Pancreas (tissue), 10 donors: ENCODE results near the gene ADAM22. TPM values are rescaled to one million over a fixed set of nuclear protein-coding genes. Genes with fewer than 3 reads are reported as not detected.

ENCODE experiments used
- ATAC-seq, 4 donors: fragments of 200-7000 bp; cut with Tn5 transposase; one replicate each; pipeline versions ENCODE4 v1.8.0 to v1.9.1; 2020; ENCODE audit warnings: mild to moderate bottlenecking in 4 of 4, moderate library complexity in 4 of 4
- DNase-seq, 6 donors: peaks; one replicate each; pipeline ENCODE4 v3.0.0-alpha.2; 2020
- FAIRE-seq: peaks from 2 replicates; lab custom pipeline; 2012; peaks lifted over from hg19 to GRCh38; lab: Jason Lieb, UNC
- H3K27ac ChIP-seq, 4 donors: fragments of 200-600 bp; sonication (generic); 1 replicate in 3 of 4; 2 replicates in 1 of 4; pipeline versions ENCODE4 v1.5.0 to v1.8.0; 2020
- H3K27me3 ChIP-seq, 4 donors: fragments of 200-600 bp; one replicate each; pipeline ENCODE4 v1.8.0; 2021
- H3K36me3 ChIP-seq, 3 donors: fragments of 200-600 bp; sonication (generic) in 1 of 3; one replicate each; pipeline versions ENCODE4 v1.5.0 to v1.8.0; 2020 to 2021
- H3K4me1 ChIP-seq, 3 donors: fragments of 200-600 bp; one replicate each; pipeline ENCODE4 v1.8.0; 2021
- H3K4me3 ChIP-seq, 4 donors: fragments of 200-600 bp; sonication (generic) in 2 of 4; one replicate each; pipeline versions ENCODE4 v1.5.0 to v1.8.0; 2020 to 2021
- H3K9me3 ChIP-seq, 4 donors: fragments of 200-600 bp; one replicate each; pipeline ENCODE4 v1.8.0; 2021
- CTCF ChIP-seq, 4 donors: fragments of 200-600 bp; sonication (generic) in 3 of 4; IDR thresholded peaks; one replicate each; pipeline versions ENCODE4 v1.5.0 to v1.8.0; 2021; ENCODE audit warnings: antibody characterized with exemption in 4 of 4
- WGBS, 2 donors: extraction: QIAGEN DNeasy Blood & Tissue Kit; methylation state at CpG; one replicate each; pipeline ENCODE4 v1.1.7; 2013; 5-methylcytosine and 5-hydroxymethylcytosine counted together
- intact Hi-C, 3 donors: fragments of 100-400 bp; cut with DNase I; formaldehyde crosslinking; loops; one replicate each; pipeline versions ENCODE4 v1.11.1 to v1.14.2; 2022
- polyA plus RNA-seq, 2 donors: library from polyadenylated mRNA; stranded (reverse); fragments of 200-250 nt; gene quantifications; one replicate each; pipeline ENCODE4 v1.2.3, GENCODE V29; 2013
- total RNA-seq, 6 donors: library from RNA; stranded (reverse); fragmentation: NEBNext Ultra II Directional in 4 of 6; extraction: Animal tissue kit (Norgen Biotek cat#: 25700) in 4 of 6; gene quantifications; one replicate each; pipeline versions ENCODE4 v1.2.1 to v1.2.4, GENCODE V29; 2021 to 2023
- donor health status: healthy with polysubstance abuse.
- donor health status: DM: no; HTN: no; CAD: no; lungs with moderate emphysema.
- donor health status: DM: no; HTN: no; CAD: no.
- donor health status: control.
- donor health status: control.
- donor health status: Bipolar disorder and iron deficiency.
- donor health status: DM: yes; HTN: yes; CAD: no.
- donor health status: DM: no; HTN: no; CAD: no.
- donor health status: DM: no; HTN: no; CAD: no.
- donor health status: DM: yes; HTN: yes; CAD: no.

ADAM22 gene
- total and polyA plus RNA-seq, 8 donors: 0.30 to 2.8 (median 0.93) TPM

- Histone ChIP-seq H3K36me3 (peaks cover 0 to 69% (median 49%) of the 10 kb centered on the region in 3 donors), H3K4me1 (no peaks in the 10 kb centered on the region), H3K27me3 (no peaks in the 10 kb centered on the region), H3K9me3 (no peaks in the 10 kb centered on the region), H3K4me3 (no peak overlapping the region), H3K27ac (no peak overlapping the region)
- DNase-seq: no peak
- 83 to 94% methylated on average over 4 of the region's 4 CpGs for WGBS, 2 donors
- intact Hi-C loops: no loop called here
- peak; percentile 63 for FAIRE-seq
- no peak for ATAC-seq
- TF ChIP-seq CTCF (IDR thresholded peaks at IDR 0.05): no peak
Observed at GRCh38 chr7:88206254-88206653, 272.2 kb downstream of the ADAM22 start.

DNA sequence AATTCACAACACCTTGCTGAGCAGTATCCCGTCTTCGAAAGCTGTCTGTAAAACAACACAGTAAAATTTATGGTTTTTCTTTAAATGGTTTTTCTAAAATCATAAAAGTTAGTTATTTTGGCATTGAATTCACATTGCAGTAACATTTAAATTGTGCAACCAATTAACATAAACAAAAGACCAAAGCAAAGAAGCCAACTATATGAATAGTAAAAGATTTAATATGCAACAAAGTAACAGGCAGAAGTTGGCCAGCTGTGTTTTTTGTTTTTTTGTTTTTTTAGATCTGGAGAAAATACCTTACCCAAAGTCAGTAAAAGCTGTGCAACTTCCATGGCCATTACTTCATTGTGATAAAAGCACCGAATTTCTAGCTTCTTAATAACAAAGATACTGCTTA, 274.5 kb downstream of the ADAM22 start:
- 89 to 92% methylated on average over 3 of the region's 3 CpGs for WGBS, 2 donors
- intact Hi-C loops: no loop called here
- no peaks in the 10 kb centered on the region for H3K4me1 ChIP-seq
- ATAC-seq (no peak), FAIRE-seq (no peak), DNase-seq (no peak)
- no peaks in the 10 kb centered on the region for H3K27me3 ChIP-seq
- peaks cover 0 to 77% (median 49%) of the 10 kb centered on the region in 3 donors for H3K36me3 ChIP-seq
- TF ChIP-seq CTCF (IDR thresholded peaks at IDR 0.05): no peak
- no peak overlapping the region for H3K4me3 ChIP-seq
- no peaks in the 10 kb centered on the region for H3K9me3 ChIP-seq
- no peak overlapping the region for H3K27ac ChIP-seq

- H3K27me3 ChIP-seq: no peaks in the 10 kb centered on the region
- 95 to 96% methylated on average over 1 of the region's 1 CpG for WGBS, 2 donors
Observed at GRCh38 chr7:88212918-88213317, 278.9 kb downstream of the ADAM22 start.

GRCh38 chr7:88214456-88214855, 280.4 kb downstream of the ADAM22 start:
- H3K4me3 ChIP-seq: no peak overlapping the region
- DNase-seq (no peak), ATAC-seq (no peak), FAIRE-seq (peak; percentile 88)
- H3K4me1 ChIP-seq: peaks cover 0 to 6% (median 0%) of the 10 kb centered on the region in 3 donors
- WGBS, 2 donors: 91 to 97% methylated on average over 2 of the region's 2 CpGs
- peaks cover 0 to 30% (median 10%) of the 10 kb centered on the region in 3 donors for H3K36me3 ChIP-seq
- intact Hi-C loops: no loop called here
- TF ChIP-seq CTCF (IDR thresholded peaks at IDR 0.05): no peak
- H3K27ac ChIP-seq: no peak overlapping the region
- H3K27me3 ChIP-seq: no peaks in the 10 kb centered on the region
- H3K9me3 ChIP-seq: no peaks in the 10 kb centered on the region

More at GRCh38 chr7:88212918-88213317, 278.9 kb downstream of the ADAM22 start:
- no peaks in the 10 kb centered on the region for H3K9me3 ChIP-seq
- intact Hi-C loops: no loop called here
- DNase-seq (no peak), ATAC-seq (no peak), FAIRE-seq (no peak)
- H3K4me1 ChIP-seq: peaks cover 0 to 2% (median 0%) of the 10 kb centered on the region in 3 donors
- H3K4me3 ChIP-seq: no peak overlapping the region
- H3K27ac ChIP-seq: no peak overlapping the region
- TF ChIP-seq CTCF (IDR thresholded peaks at IDR 0.05): no peak
- peaks cover 0 to 45% (median 25%) of the 10 kb centered on the region in 3 donors for H3K36me3 ChIP-seq

- ATAC-seq (no peak), FAIRE-seq (no peak)
- H3K27me3 ChIP-seq: no peaks in the 10 kb centered on the region
Observed at GRCh38 chr7:88215295-88215694, 281.2 kb downstream of the ADAM22 start.

More at GRCh38 chr7:88215295-88215694, 281.2 kb downstream of the ADAM22 start:
- peaks cover 0 to 22% (median 3%) of the 10 kb centered on the region in 3 donors for H3K36me3 ChIP-seq
- H3K4me3 ChIP-seq: no peak overlapping the region
- 76 to 79% methylated on average over 2 of the region's 2 CpGs for WGBS, 2 donors
- no peak overlapping the region for H3K27ac ChIP-seq
- no peaks in the 10 kb centered on the region for H3K9me3 ChIP-seq
- H3K4me1 ChIP-seq: peaks cover 0 to 6% (median 0%) of the 10 kb centered on the region in 3 donors
- intact Hi-C loops: no loop called here
- TF ChIP-seq CTCF (IDR thresholded peaks at IDR 0.05): no peak
- no peak for DNase-seq
